ENCODE data around the gene LRRC7. TPM values are rescaled to one million over a fixed set of nuclear protein-coding genes. Genes with fewer than 3 reads are reported as not detected.
"Not testable (repeated sequence)": the region's sequence is repeated elsewhere in the genome, so short reads cannot be mapped to it uniquely, and the experiment has no call there.

The LRRC7 gene
- total RNA-seq, 1 experiment from 2014 or later = not detected

GRCh38 chr1:69914976-69915765, 347.4 kb downstream of the LRRC7 start:
- Histone ChIP-seq H4K20me1 (ENCODE audit: insufficient read depth, low read depth, low read length) (no peaks in the 10 kb centered on the region), H3K9me3 (ENCODE audit: low read length) (no peaks in the 10 kb centered on the region), H3K9me2 (replicated peaks; ENCODE audit: insufficient read depth, low read length) (no peaks in the 10 kb centered on the region), H2AFZ (ENCODE audit: low read length) (no peak overlapping the region), H3K9ac (ENCODE audit: low read length) (no peak overlapping the region), H3K27ac (ENCODE audit: low read length) (no peak overlapping the region), H3K4me3 (ENCODE audit: low read length) (no peak overlapping the region), H3K36me3 (ENCODE audit: insufficient read depth, low read length) (no peaks in the 10 kb centered on the region), H3K27me3 (ENCODE audit: low read length) (no peaks in the 10 kb centered on the region), H3K4me2 (ENCODE audit: low read depth, low read length, poor library complexity, severe bottlenecking) (no peak overlapping the region), H3K79me2 (ENCODE audit: low read length) (no peaks in the 10 kb centered on the region), H3K4me1 (ENCODE audit: low read length) (no peaks in the 10 kb centered on the region)
- no peak for DNase-seq

- no peak for DNase-seq
- no peaks in the 10 kb centered on the region for H3K27me3 ChIP-seq (ENCODE audit: low read length)
Observed at GRCh38 chr1:69919129-69919921, 351.6 kb downstream of the LRRC7 start.

GRCh38 chr1:69919922-69920273, 352.2 kb downstream of the LRRC7 start:
- H3K9me3 ChIP-seq (ENCODE audit: low read length) = no peaks in the 10 kb centered on the region
- no peak overlapping the region for H2AFZ ChIP-seq (ENCODE audit: low read length)
- no peaks in the 10 kb centered on the region for H3K36me3 ChIP-seq (ENCODE audit: insufficient read depth, low read length)
- H3K4me3 ChIP-seq (ENCODE audit: low read length) = no peak overlapping the region
- no peak overlapping the region for H3K4me2 ChIP-seq (ENCODE audit: low read depth, low read length, poor library complexity, severe bottlenecking)
- DNase-seq = no peak
- no peaks in the 10 kb centered on the region for H3K4me1 ChIP-seq (ENCODE audit: low read length)
- no peak overlapping the region for H3K9ac ChIP-seq (ENCODE audit: low read length)
- no peak overlapping the region for H3K27ac ChIP-seq (ENCODE audit: low read length)
- H3K27me3 ChIP-seq (ENCODE audit: low read length) = no peaks in the 10 kb centered on the region
- H4K20me1 ChIP-seq (ENCODE audit: insufficient read depth, low read depth, low read length) = no peaks in the 10 kb centered on the region
- no peaks in the 10 kb centered on the region for H3K9me2 ChIP-seq (replicated peaks; ENCODE audit: insufficient read depth, low read length)
- H3K79me2 ChIP-seq (ENCODE audit: low read length) = no peaks in the 10 kb centered on the region

More at GRCh38 chr1:69919129-69919921, 351.6 kb downstream of the LRRC7 start:
- H3K4me1 ChIP-seq (ENCODE audit: low read length) = no peaks in the 10 kb centered on the region
- H3K27ac ChIP-seq (ENCODE audit: low read length) = no peak overlapping the region
- H3K9ac ChIP-seq (ENCODE audit: low read length) = no peak overlapping the region
- H3K9me3 ChIP-seq (ENCODE audit: low read length) = no peaks in the 10 kb centered on the region
- no peak overlapping the region for H3K4me2 ChIP-seq (ENCODE audit: low read depth, low read length, poor library complexity, severe bottlenecking)
- no peaks in the 10 kb centered on the region for H3K79me2 ChIP-seq (ENCODE audit: low read length)
- no peaks in the 10 kb centered on the region for H3K36me3 ChIP-seq (ENCODE audit: insufficient read depth, low read length)
- H2AFZ ChIP-seq (ENCODE audit: low read length) = no peak overlapping the region
- H3K4me3 ChIP-seq (ENCODE audit: low read length) = no peak overlapping the region
- H4K20me1 ChIP-seq (ENCODE audit: insufficient read depth, low read depth, low read length) = no peaks in the 10 kb centered on the region
- H3K9me2 ChIP-seq (replicated peaks; ENCODE audit: insufficient read depth, low read length) = no peaks in the 10 kb centered on the region

GRCh38 chr1:69920426-69920825, 352.7 kb downstream of the LRRC7 start:
- no peak overlapping the region for H3K4me3 ChIP-seq (ENCODE audit: low read length)
- no peak overlapping the region for H3K9ac ChIP-seq (ENCODE audit: low read length)
- no peaks in the 10 kb centered on the region for H3K9me3 ChIP-seq (ENCODE audit: low read length)
- H3K36me3 ChIP-seq (ENCODE audit: insufficient read depth, low read length) = no peaks in the 10 kb centered on the region
- no peak overlapping the region for H2AFZ ChIP-seq (ENCODE audit: low read length)
- no peak for DNase-seq
- no peak overlapping the region for H3K27ac ChIP-seq (ENCODE audit: low read length)
- no peaks in the 10 kb centered on the region for H4K20me1 ChIP-seq (ENCODE audit: insufficient read depth, low read depth, low read length)
- no peaks in the 10 kb centered on the region for H3K27me3 ChIP-seq (ENCODE audit: low read length)
- no peak overlapping the region for H3K4me2 ChIP-seq (ENCODE audit: low read depth, low read length, poor library complexity, severe bottlenecking)
- H3K79me2 ChIP-seq (ENCODE audit: low read length) = no peaks in the 10 kb centered on the region
- H3K9me2 ChIP-seq (replicated peaks; ENCODE audit: insufficient read depth, low read length) = no peaks in the 10 kb centered on the region
- no peaks in the 10 kb centered on the region for H3K4me1 ChIP-seq (ENCODE audit: low read length)

GRCh38 chr1:69921486-69921885, 353.8 kb downstream of the LRRC7 start:
- Histone ChIP-seq H3K9me2 (replicated peaks; ENCODE audit: insufficient read depth, low read length) (no peaks in the 10 kb centered on the region), H3K9ac (ENCODE audit: low read length) (no peak overlapping the region), H2AFZ (ENCODE audit: low read length) (no peak overlapping the region), H3K4me3 (ENCODE audit: low read length) (no peak overlapping the region), H3K27me3 (ENCODE audit: low read length) (no peaks in the 10 kb centered on the region), H3K4me1 (ENCODE audit: low read length) (no peaks in the 10 kb centered on the region), H3K9me3 (ENCODE audit: low read length) (no peaks in the 10 kb centered on the region), H3K4me2 (ENCODE audit: low read depth, low read length, poor library complexity, severe bottlenecking) (no peak overlapping the region), H3K79me2 (ENCODE audit: low read length) (no peaks in the 10 kb centered on the region), H3K36me3 (ENCODE audit: insufficient read depth, low read length) (no peaks in the 10 kb centered on the region), H4K20me1 (ENCODE audit: insufficient read depth, low read depth, low read length) (no peaks in the 10 kb centered on the region), H3K27ac (ENCODE audit: low read length) (no peak overlapping the region)
- no peak for DNase-seq

GRCh38 chr1:69928234-69928633, 360.5 kb downstream of the LRRC7 start:
- H2AFZ ChIP-seq (ENCODE audit: low read length); H3K9me3 ChIP-seq (ENCODE audit: low read length); H3K4me2 ChIP-seq (ENCODE audit: low read depth, low read length, poor library complexity, severe bottlenecking); H3K9ac ChIP-seq (ENCODE audit: low read length); H3K79me2 ChIP-seq (ENCODE audit: low read length); H3K4me3 ChIP-seq (ENCODE audit: low read length); DNase-seq; H4K20me1 ChIP-seq (ENCODE audit: insufficient read depth, low read depth, low read length); H3K9me2 ChIP-seq (replicated peaks; ENCODE audit: insufficient read depth, low read length); H3K4me1 ChIP-seq (ENCODE audit: low read length); H3K27me3 ChIP-seq (ENCODE audit: low read length); H3K27ac ChIP-seq (ENCODE audit: low read length); H3K36me3 ChIP-seq (ENCODE audit: insufficient read depth, low read length): not testable (repeated sequence)

GRCh38 chr1:69929308-69930057, 361.8 kb downstream of the LRRC7 start:
- H3K4me1 ChIP-seq (ENCODE audit: low read length) = no peaks in the 10 kb centered on the region
- H3K9ac ChIP-seq (ENCODE audit: low read length) = no peak overlapping the region
- H3K27ac ChIP-seq (ENCODE audit: low read length) = no peak overlapping the region
- H3K27me3 ChIP-seq (ENCODE audit: low read length) = no peaks in the 10 kb centered on the region
- no peaks in the 10 kb centered on the region for H3K79me2 ChIP-seq (ENCODE audit: low read length)
- no peaks in the 10 kb centered on the region; the same call in 1 of the 2 replicates for H3K9me2 ChIP-seq (replicated peaks; ENCODE audit: insufficient read depth, low read length)
- H2AFZ ChIP-seq (ENCODE audit: low read length) = no peak overlapping the region
- no peaks in the 10 kb centered on the region for H3K36me3 ChIP-seq (ENCODE audit: insufficient read depth, low read length)
- no peaks in the 10 kb centered on the region for H3K9me3 ChIP-seq (ENCODE audit: low read length)
- no peak overlapping the region for H3K4me2 ChIP-seq (ENCODE audit: low read depth, low read length, poor library complexity, severe bottlenecking)
- no peak for DNase-seq
- no peaks in the 10 kb centered on the region for H4K20me1 ChIP-seq (ENCODE audit: insufficient read depth, low read depth, low read length)
- H3K4me3 ChIP-seq (ENCODE audit: low read length) = no peak overlapping the region

- Histone ChIP-seq H2AFZ (ENCODE audit: low read length) (no peak overlapping the region), H3K36me3 (ENCODE audit: insufficient read depth, low read length) (no peaks in the 10 kb centered on the region), H3K27ac (ENCODE audit: low read length) (no peak overlapping the region), H3K79me2 (ENCODE audit: low read length) (no peaks in the 10 kb centered on the region), H3K27me3 (ENCODE audit: low read length) (no peaks in the 10 kb centered on the region), H3K9me2 (replicated peaks; ENCODE audit: insufficient read depth, low read length) (no peaks in the 10 kb centered on the region; the same call in 1 of the 2 replicates), H3K9me3 (ENCODE audit: low read length) (no peaks in the 10 kb centered on the region), H3K4me2 (ENCODE audit: low read depth, low read length, poor library complexity, severe bottlenecking) (no peak overlapping the region), H3K9ac (ENCODE audit: low read length) (no peak overlapping the region), H3K4me1 (ENCODE audit: low read length) (no peaks in the 10 kb centered on the region), H3K4me3 (ENCODE audit: low read length) (no peak overlapping the region), H4K20me1 (ENCODE audit: insufficient read depth, low read depth, low read length) (no peaks in the 10 kb centered on the region)
- DNase-seq = no peak
Observed at GRCh38 chr1:69930396-69930795, 362.7 kb downstream of the LRRC7 start.

All from Karpas-422 (cell line).